IgD-negative memory B cell (primary cell): ENCODE data around the gene CCDC50. TPM values are rescaled to one million over a fixed set of nuclear protein-coding genes. Genes with fewer than 3 reads are reported as not detected.
A peak's percentile ranks its signal among the peaks of the same experiment; 100 is the strongest.

Experiments used
- H3K27ac Mint-ChIP-seq, 3 donors: one replicate each; pipeline ENCODE4 v1.8.0; 2020 to 2022; ENCODE audit warnings: mild to moderate bottlenecking in 3 of 3, mixed read lengths in 3 of 3, moderate library complexity in 1 of 3
- H3K27me3 Mint-ChIP-seq: one replicate; pipeline ENCODE4 v1.8.0; 2021; ENCODE audit warnings: mixed read lengths
- H3K36me3 Mint-ChIP-seq: one replicate; pipeline ENCODE4 v1.8.0; 2020; ENCODE audit warnings: mild to moderate bottlenecking, mixed read lengths
- H3K4me1 Mint-ChIP-seq, 3 donors: one replicate each; pipeline ENCODE4 v1.8.0; 2020 to 2022; ENCODE audit warnings: mixed read lengths in 3 of 3, mild to moderate bottlenecking in 1 of 3
- H3K4me3 Mint-ChIP-seq, 4 donors: one replicate each; pipeline ENCODE4 v1.8.0; 2020 to 2022; ENCODE audit warnings: mild to moderate bottlenecking in 4 of 4, mixed read lengths in 4 of 4, moderate library complexity in 3 of 4
- H3K9me3 Mint-ChIP-seq, 3 donors: one replicate each; pipeline ENCODE4 v1.8.0; 2020 to 2021; ENCODE audit warnings: mixed read lengths in 3 of 3, mild to moderate bottlenecking in 1 of 3
- polyA plus RNA-seq: library from polyadenylated mRNA; unstranded; fragments of 300-500 nt; fragmentation: Illumina TruSeq; gene quantifications from one replicate; pipeline ENCODE4 v1.2.3, GENCODE V29; 2021

Gene CCDC50
- polyA plus RNA-seq, 1 donor from 2014 or later = 98.9 TPM

GRCh38 chr3:191425322-191425734 lies 96.1 kb downstream of the CCDC50 start:
- H3K27ac Mint-ChIP-seq = no peak overlapping the region
- H3K36me3 Mint-ChIP-seq = no peaks in the 10 kb centered on the region

DNA sequence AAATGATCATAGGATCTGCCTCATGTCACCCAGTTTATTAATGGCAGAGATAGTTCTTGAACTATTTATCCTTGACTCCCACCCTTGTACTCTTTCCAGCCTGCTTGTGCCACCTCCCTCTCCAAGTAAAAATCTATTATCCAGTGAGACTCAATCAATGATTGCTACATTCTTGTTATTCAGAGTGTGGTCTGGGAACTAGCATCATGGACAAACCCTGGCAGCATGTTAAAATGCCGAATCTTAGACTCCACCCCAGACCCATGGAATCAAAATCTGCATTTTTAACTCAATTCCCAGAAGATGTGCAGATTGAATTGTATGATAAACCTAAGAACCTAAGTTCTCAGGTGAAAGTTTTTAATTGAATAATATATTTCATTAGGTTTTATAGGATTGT lies 97.1 kb downstream of the CCDC50 start:
- no peak overlapping the region for H3K4me3 Mint-ChIP-seq
- H3K9me3 Mint-ChIP-seq = peaks cover 0 to 2% (median 0%) of the 10 kb centered on the region in 3 donors
- H3K36me3 Mint-ChIP-seq = no peaks in the 10 kb centered on the region
- H3K27ac Mint-ChIP-seq = no peak overlapping the region
- H3K27me3 Mint-ChIP-seq = peaks cover 2% of the 10 kb centered on the region
- H3K4me1 Mint-ChIP-seq = peaks cover 0 to 1% (median 0%) of the 10 kb centered on the region in 3 donors

More at GRCh38 chr3:191425322-191425734, 96.1 kb downstream of the CCDC50 start:
- no peak overlapping the region for H3K4me3 Mint-ChIP-seq
- H3K9me3 Mint-ChIP-seq = peaks cover 0 to 4% (median 0%) of the 10 kb centered on the region in 3 donors
- peaks cover 0 to 1% (median 0%) of the 10 kb centered on the region in 3 donors for H3K4me1 Mint-ChIP-seq
- peaks cover 2% of the 10 kb centered on the region for H3K27me3 Mint-ChIP-seq

DNA sequence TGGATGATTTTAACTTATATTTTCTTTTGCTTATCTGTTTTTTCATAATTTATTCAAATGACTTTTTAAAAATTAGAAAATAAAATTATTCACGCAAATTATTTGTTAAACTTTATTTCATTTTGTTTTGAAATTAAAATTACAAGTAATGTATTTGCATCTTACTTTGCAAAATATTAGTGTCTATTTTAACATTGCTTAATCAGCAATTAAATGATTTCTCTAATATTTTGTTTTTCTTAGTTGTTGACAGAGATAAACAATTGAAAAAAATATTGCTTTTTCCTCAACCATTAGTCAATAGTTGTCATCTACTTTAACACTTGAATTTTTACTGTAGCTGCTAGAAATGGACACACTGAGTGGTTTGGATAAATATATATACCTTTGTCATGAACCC lies 99.0 kb downstream of the CCDC50 start:
- peaks cover 2% of the 10 kb centered on the region for H3K27me3 Mint-ChIP-seq
- H3K36me3 Mint-ChIP-seq = peaks cover 3% of the 10 kb centered on the region
- no peak overlapping the region for H3K4me3 Mint-ChIP-seq
- no peaks in the 10 kb centered on the region for H3K4me1 Mint-ChIP-seq
- no peak overlapping the region for H3K27ac Mint-ChIP-seq
- peaks cover 0 to 4% (median 0%) of the 10 kb centered on the region in 3 donors for H3K9me3 Mint-ChIP-seq

DNA sequence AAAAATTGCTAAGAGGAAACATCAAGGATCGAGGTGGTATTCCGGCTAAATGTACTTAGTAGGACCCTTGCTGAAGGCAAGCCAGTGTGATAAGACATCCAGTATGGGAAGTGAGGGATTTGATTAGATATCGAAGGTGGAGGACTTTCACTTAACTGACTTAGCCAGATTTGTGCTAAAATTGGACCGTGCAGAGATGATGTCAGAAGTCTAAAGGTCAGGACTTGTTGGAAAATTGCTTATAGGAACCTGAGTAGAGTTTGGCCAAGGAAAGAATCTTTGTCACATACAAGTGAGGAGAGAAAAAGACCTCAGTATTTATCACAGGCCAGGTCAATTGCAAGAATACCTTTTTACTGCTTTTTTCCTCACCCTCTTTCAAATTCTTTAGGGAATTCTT lies 100.9 kb downstream of the CCDC50 start:
- H3K9me3 Mint-ChIP-seq = peaks cover 0 to 2% (median 0%) of the 10 kb centered on the region in 3 donors
- H3K27me3 Mint-ChIP-seq = no peaks in the 10 kb centered on the region
- peak overlapping the region in 1 of 3 donors; percentile 3 for H3K27ac Mint-ChIP-seq
- H3K4me1 Mint-ChIP-seq = no peaks in the 10 kb centered on the region
- H3K36me3 Mint-ChIP-seq = peaks cover 3% of the 10 kb centered on the region
- no peak overlapping the region for H3K4me3 Mint-ChIP-seq

DNA sequence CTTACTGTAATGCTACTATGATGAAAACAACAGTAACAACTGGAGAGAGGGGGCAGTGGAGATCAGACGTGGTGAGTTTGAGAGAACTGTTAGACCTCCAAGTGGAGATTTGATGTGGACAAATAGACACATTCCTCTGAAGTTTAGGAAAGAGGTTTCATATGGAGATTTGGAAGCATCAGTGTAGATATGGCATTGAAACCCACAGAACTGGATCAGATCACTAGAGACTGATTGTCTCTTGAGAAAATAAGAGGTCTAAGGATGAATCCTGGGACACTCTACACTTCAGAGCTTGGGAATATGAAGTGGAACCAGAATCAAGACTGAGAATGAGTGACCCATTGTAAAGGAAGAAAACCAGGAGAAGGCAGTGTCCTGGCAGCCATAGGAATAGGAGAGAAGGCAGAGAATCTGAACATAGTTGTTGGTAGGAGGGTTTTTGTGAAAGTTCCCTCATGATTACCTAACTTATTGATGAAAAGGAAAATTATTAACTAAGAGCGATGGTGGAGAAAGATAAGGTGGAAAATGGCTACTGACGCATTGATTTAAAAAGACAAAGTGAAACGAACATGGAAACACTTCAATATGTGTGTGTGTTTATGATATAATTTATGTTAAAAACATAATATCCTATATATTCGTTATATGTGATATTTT lies 102.1 kb downstream of the CCDC50 start:
- Mint-ChIP-seq H3K4me3 (no peak overlapping the region), H3K9me3 (peaks cover 0 to 2% (median 0%) of the 10 kb centered on the region in 3 donors), H3K27me3 (no peaks in the 10 kb centered on the region), H3K27ac (no peak overlapping the region), H3K36me3 (peaks cover 3% of the 10 kb centered on the region), H3K4me1 (peaks cover 4 to 7% (median 5%) of the 10 kb centered on the region in 3 donors)

DNA sequence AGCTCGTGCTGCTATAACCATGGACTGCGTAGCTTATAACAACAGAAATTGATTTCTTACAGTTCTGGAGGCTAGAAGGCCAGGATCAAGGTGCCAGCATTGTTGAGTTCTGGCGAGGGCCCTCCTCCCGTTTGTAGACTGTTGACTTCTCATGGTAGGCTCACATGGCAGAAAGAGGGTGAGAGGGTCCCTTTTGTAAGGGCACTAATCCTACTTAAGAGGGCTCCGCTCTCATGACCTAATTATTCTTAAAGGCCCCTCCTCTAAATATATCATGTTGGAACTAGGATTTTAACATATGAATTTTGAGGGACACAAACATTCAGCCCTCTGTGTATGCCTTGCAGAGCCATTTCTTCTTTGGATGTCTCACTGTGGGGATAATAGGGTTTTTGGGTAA lies 103.0 kb downstream of the CCDC50 start:
- H3K4me3 Mint-ChIP-seq = no peak overlapping the region
- peaks cover 4 to 8% (median 5%) of the 10 kb centered on the region in 3 donors for H3K4me1 Mint-ChIP-seq
- H3K36me3 Mint-ChIP-seq = peaks cover 3% of the 10 kb centered on the region
- H3K9me3 Mint-ChIP-seq = peaks cover 0 to 2% (median 0%) of the 10 kb centered on the region in 3 donors
- no peaks in the 10 kb centered on the region for H3K27me3 Mint-ChIP-seq
- H3K27ac Mint-ChIP-seq = no peak overlapping the region

DNA sequence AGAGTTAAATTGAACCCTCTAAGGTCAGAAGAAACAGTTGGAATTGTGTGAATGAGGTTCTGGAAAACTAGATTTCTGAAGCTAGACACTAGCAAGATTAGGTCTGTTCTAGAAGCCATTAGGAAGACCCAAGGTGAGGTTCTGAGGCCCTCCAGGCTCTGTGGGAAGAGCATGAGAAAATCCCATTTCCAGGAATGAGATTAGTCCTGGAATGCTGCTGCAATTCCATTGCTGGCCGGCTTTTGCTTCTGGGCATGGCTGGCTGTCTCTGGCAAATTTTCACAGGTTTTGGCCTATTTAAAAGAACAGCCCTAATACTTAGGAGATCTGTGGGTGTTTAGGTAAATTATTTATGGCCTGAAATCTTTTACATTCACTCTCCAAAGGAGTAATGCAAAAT lies 104.8 kb downstream of the CCDC50 start:
- Mint-ChIP-seq H3K9me3 (peaks cover 0 to 2% (median 0%) of the 10 kb centered on the region in 3 donors), H3K36me3 (peaks cover 3% of the 10 kb centered on the region), H3K27me3 (no peaks in the 10 kb centered on the region), H3K4me1 (peaks cover 4 to 8% (median 5%) of the 10 kb centered on the region in 3 donors), H3K27ac (no peak overlapping the region), H3K4me3 (no peak overlapping the region)

DNA sequence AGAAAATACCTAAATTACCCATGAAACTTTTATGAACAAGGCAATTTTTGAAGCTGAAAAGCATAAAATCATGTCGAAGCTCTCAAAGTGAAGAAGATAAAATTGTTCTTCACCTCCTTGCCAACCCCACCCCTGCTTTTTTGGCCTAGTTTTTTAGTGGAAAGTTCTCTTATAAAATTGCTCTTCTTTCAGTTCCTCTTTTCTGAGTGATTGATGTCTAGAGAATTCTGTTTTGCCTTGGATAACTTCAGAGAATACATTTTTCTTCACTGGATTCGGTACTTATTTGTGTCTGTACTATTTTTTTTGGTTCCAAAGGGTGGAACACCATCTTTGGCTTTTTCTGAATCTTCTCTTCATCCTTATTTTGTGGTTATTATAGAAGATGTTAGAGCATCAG lies 106.8 kb downstream of the CCDC50 start:
- no peak overlapping the region for H3K27ac Mint-ChIP-seq
- H3K27me3 Mint-ChIP-seq = no peaks in the 10 kb centered on the region
- no peak overlapping the region for H3K4me3 Mint-ChIP-seq
- peaks cover 3% of the 10 kb centered on the region for H3K36me3 Mint-ChIP-seq
- peaks cover 4 to 8% (median 5%) of the 10 kb centered on the region in 3 donors for H3K4me1 Mint-ChIP-seq
- H3K9me3 Mint-ChIP-seq = peaks cover 0 to 4% (median 2%) of the 10 kb centered on the region in 3 donors

GRCh38 chr3:191438150-191438814 lies 109.1 kb downstream of the CCDC50 start:
- Mint-ChIP-seq H3K4me1 (peaks cover 4 to 8% (median 5%) of the 10 kb centered on the region in 3 donors), H3K27ac (no peak overlapping the region)

DNA sequence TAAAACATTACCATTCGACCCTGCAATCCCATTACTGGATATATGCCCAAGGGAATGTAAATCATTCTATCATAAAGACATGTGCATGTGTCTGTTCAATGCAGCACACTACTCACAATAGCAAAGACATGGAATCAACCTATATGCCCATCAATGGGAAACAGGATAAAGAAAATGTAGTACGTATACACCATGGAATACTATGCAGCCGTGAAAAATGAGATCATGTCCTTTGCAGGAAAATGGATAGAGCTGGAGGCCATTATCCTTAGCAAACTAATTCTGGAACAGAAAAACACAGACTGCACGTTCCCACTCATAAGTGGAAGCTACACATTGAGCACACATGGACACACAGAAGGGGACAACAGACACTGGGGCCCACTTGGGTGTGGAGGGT lies 111.3 kb downstream of the CCDC50 start:
- H3K4me1 Mint-ChIP-seq = peaks cover 4 to 8% (median 5%) of the 10 kb centered on the region in 3 donors
- H3K36me3 Mint-ChIP-seq = no peaks in the 10 kb centered on the region
- H3K9me3 Mint-ChIP-seq = peaks cover 0 to 2% (median 2%) of the 10 kb centered on the region in 3 donors
- no peak overlapping the region for H3K27ac Mint-ChIP-seq
- no peak overlapping the region for H3K4me3 Mint-ChIP-seq
- no peaks in the 10 kb centered on the region for H3K27me3 Mint-ChIP-seq

More at GRCh38 chr3:191438150-191438814, 109.1 kb downstream of the CCDC50 start:
- Mint-ChIP-seq H3K9me3 (peaks cover 0 to 2% (median 2%) of the 10 kb centered on the region in 3 donors), H3K36me3 (no peaks in the 10 kb centered on the region), H3K27me3 (no peaks in the 10 kb centered on the region), H3K4me3 (no peak overlapping the region)

- no peaks in the 10 kb centered on the region for H3K36me3 Mint-ChIP-seq
- H3K4me3 Mint-ChIP-seq = no peak overlapping the region
- peaks cover 0 to 2% (median 2%) of the 10 kb centered on the region in 3 donors for H3K9me3 Mint-ChIP-seq
- no peaks in the 10 kb centered on the region for H3K4me1 Mint-ChIP-seq
- H3K27ac Mint-ChIP-seq = no peak overlapping the region
- no peaks in the 10 kb centered on the region for H3K27me3 Mint-ChIP-seq
Observed at GRCh38 chr3:191441687-191442086, 112.5 kb downstream of the CCDC50 start.

DNA sequence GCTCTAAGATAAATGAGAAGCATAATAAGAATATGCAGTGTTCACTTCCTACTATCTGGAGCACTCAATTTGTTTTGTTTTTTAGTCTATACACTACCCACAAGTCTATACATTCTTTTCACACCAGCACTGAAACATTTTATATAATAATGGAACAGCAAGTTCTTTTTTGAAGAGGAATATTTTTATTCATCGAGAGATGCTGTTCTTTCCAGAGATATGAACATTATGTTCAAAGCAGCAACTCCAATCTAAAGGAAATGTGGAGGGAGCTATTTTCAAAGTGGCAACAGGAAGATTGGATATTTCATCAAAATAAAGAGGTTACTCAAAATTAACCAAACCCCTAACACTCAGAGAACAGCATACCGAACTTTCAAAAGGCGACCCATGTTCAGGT lies 115.4 kb downstream of the CCDC50 start:
- Mint-ChIP-seq H3K9me3 (peaks cover 0 to 2% (median 2%) of the 10 kb centered on the region in 3 donors), H3K36me3 (no peaks in the 10 kb centered on the region), H3K4me3 (no peak overlapping the region), H3K27ac (no peak overlapping the region), H3K4me1 (no peaks in the 10 kb centered on the region), H3K27me3 (no peaks in the 10 kb centered on the region)

Other genes with a start within 250 kb of the CCDC50 start
- not detected for gene OSTN, start 130.2 kb upstream of the CCDC50 start, polyA plus RNA-seq
- 4.2 TPM for gene UTS2B, start 1.1 kb downstream of the CCDC50 start, polyA plus RNA-seq
- gene PYDC2, start 131.8 kb downstream of the CCDC50 start, polyA plus RNA-seq = not detected